GF-D8 (cell line): ENCODE results near the gene HABP4.

Source experiments
- DNase-seq: peaks from one replicate; lab custom pipeline; 2025; lab: John Stamatoyannopoulos, UW

Gene HABP4

GRCh38 chr9:96522366-96522765 lies 72.4 kb downstream of the HABP4 start:
- peak; percentile 48 for DNase-seq

GRCh38 chr9:96523374-96523773 lies 73.4 kb downstream of the HABP4 start:
- DNase-seq = no peak

DNA sequence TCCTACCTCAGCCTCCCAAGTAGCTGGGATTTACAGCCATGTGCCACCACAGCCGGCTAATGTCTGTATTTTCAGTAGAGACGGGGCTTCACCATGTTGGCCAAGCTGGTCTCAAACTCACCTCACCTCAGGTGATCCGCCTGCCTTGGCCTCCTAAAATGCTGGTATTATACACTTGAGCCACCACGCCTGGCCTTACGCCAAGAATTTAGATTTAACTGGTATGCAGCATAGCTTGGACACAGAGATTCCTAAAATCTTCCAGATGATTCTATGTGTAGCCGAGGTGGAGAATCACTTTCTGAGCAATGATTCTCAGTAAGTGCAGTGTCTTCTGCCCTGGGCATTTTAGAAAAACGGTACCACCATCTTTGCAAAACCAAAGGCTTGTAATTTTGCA lies 74.1 kb downstream of the HABP4 start:
- DNase-seq = no peak

DNA sequence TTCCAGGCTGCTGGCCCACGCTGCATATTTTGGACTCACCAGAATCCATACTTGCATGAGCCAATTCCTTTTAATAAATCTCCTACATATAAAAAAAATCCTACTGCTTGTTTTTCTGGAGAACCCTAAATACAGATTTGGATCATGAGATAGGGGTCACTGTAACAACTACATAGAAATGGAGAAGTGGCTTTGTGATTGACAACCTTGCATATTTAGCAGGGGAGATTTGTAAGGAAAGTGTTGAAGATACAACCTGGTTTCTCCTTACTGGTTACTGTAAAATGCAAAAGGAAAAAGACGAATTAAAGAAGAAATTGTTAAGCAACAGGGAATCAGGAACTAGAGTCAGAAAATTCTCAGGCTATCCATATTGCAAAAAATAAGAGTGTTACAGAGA lies 74.8 kb downstream of the HABP4 start:
- DNase-seq = no peak

- DNase-seq = no peak
Observed at GRCh38 chr9:96532173-96532572, 82.2 kb downstream of the HABP4 start.

GRCh38 chr9:96540106-96540505 lies 90.1 kb downstream of the HABP4 start:
- no peak for DNase-seq
